Muscle of arm (tissue), 12 donors: ENCODE results near the gene GSTM3. TPM values are rescaled to one million over a fixed set of nuclear protein-coding genes. Genes with fewer than 3 reads are reported as not detected.
"Not testable (repeated sequence)": the region's sequence is repeated elsewhere in the genome, so short reads cannot be mapped to it uniquely, and the experiment has no call there.

Source experiments
- DNase-seq: peaks from one replicate; pipeline ENCODE4 v3.0.0-alpha.2; 2013
- polyA plus RNA-seq, 12 donors: library from polyadenylated mRNA; unstranded; fragments of 120-200 nt; gene quantifications; one replicate each; pipeline ENCODE4 v1.2.1, GENCODE V29; 2013; ENCODE audit not compliant: insufficient read length in 12 of 12

The GSTM3 gene
- polyA plus RNA-seq, 12 donors = 17.8 to 60.4 (median 38.3) TPM; not detected in 1

DNA sequence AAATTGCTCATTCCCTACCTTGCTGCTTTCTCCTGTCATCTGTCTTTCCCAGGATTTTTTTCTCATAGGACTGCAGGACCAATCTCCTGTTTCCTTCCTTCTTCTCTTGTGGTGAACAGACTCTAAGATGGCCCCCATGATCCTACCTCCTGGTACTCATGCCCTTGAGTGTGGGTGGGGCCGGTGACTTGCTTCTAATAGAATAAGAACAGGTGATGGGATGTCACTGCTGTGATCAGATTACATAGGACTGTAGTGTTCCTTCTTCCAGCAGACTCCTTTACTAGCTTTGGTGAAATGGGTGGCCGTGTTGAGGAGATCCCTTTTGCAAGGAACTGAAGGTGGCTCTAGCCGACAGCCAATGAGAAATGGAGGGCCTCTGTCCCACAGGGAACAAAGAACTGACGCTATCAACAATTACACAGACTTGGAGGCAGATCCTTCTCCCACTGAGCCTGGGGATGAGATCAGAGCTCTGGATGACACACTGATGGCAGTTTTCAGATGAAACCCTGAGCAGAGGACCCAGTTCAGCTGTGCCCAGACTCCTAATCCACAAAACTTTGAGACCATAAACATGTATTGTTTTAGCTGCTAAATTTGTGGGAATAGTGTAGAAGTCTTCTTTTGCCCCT lies 7.5 kb downstream of the GSTM3 start:
- DNase-seq = no peak

- no peak for DNase-seq
These were observed 8.4 kb downstream of the GSTM3 start for GRCh38 chr1:109732390-109732881.

- no peak for DNase-seq
These were observed 10.2 kb downstream of the GSTM3 start for GRCh38 chr1:109730666-109731065.

- no peak for DNase-seq
These were observed 12.0 kb downstream of the GSTM3 start for GRCh38 chr1:109728870-109729269.

DNA sequence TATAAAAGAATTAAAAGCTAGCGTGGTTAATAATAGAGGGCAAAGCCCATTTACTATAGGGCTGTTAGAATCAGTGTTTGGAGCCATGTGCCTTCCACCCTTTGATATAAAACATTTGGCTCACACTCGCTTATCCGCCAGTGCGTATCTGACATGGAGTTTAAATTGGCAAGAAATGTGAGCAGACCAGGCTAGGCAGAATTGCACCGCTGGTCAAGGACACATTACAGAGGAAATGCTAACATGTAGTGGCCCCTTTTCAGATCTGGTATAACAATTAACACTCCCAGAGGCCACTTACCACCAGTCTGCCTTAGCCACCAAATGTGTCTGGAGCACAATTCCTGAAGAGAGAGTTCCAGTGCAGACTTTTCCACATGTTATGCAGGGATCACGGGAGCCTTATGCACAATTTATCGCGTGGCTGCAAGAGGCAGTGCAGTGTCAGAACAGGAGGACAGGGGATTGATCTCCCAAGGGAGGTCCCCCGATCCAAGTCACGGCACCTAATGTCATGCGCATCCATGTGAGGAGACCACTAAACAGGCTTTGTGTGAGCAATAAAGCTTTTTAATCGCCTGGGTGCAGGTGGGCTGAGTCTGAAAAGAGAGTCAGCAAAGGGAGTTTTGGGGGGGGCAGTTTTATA lies 14.0 kb downstream of the GSTM3 start:
- DNase-seq = no peak

GRCh38 chr1:109726007-109726406 lies 14.8 kb downstream of the GSTM3 start:
- DNase-seq = no peak

GRCh38 chr1:109725510-109725909 lies 15.3 kb downstream of the GSTM3 start:
- DNase-seq = no peak

GRCh38 chr1:109724933-109725332 lies 15.9 kb downstream of the GSTM3 start:
- DNase-seq = no peak

GRCh38 chr1:109722908-109723691 lies 17.7 kb downstream of the GSTM3 start:
- DNase-seq = no peak

DNA sequence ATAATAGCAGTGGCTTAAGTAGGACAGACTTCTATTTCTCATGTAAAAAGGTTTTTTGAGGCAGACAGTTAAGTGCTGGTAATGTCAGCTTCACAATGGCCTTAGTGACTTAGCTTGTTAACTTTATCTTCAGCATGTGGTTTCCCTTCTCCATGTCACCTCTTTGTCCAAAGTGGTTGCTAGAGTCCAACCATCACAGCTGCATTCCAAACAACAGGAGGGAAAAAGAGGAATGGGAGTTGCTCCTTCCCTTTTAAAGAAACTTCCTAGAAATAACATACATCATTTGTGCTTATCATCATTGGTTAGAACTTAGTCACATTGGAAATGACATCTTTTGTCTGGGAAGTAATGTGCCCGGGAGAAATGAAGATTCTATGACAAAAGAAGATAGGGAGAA lies 18.9 kb downstream of the GSTM3 start:
- no peak for DNase-seq

- no peak for DNase-seq
These were observed 19.8 kb downstream of the GSTM3 start for GRCh38 chr1:109721042-109721441.

DNA sequence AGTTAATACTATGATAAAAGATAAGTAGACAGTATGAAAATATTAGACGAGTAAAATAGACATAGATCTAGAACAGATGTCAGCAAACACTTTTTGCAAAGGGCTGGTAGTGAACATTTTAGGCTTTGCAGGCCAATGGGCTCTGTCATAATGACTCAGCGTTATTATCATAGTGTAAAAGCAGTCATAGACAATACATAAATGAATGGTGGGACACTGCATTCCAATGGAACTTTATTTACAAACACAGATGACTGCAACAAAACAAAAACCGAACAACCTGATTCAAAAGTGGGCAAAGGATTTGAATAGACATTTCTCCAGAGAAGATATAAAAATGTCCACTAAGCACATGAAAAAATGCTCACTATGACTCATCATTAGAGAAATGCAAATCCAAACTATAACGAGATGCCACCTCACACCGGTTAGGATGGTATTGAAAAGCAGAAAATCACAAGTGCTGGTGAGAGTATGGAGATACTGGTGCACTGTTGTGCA lies 21.5 kb downstream of the GSTM3 start:
- no peak for DNase-seq

- DNase-seq = no peak
These were observed 22.3 kb downstream of the GSTM3 start for GRCh38 chr1:109718495-109718894.

DNA sequence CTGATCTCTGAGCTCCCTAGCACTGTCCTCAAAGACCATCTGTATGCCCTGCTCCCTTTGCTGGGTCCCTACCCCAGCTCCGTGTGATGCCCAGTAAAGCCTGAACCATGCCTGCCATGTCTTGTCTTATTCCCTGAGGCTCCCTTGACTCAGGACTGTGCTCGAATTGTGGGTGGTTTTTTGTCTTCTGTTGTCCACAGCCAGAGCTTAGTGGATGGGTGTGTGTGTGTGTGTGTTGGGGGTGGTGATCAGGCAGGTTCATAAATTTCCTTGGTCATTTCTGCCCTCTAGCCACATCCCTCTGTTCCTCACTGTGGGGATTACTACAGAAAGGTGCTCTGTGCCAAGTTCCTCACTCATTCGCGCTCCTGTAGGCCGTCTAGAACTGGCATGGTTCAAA lies 23.1 kb downstream of the GSTM3 start:
- no peak for DNase-seq

GRCh38 chr1:109716570-109717090 lies 24.2 kb downstream of the GSTM3 start:
- no peak for DNase-seq

DNA sequence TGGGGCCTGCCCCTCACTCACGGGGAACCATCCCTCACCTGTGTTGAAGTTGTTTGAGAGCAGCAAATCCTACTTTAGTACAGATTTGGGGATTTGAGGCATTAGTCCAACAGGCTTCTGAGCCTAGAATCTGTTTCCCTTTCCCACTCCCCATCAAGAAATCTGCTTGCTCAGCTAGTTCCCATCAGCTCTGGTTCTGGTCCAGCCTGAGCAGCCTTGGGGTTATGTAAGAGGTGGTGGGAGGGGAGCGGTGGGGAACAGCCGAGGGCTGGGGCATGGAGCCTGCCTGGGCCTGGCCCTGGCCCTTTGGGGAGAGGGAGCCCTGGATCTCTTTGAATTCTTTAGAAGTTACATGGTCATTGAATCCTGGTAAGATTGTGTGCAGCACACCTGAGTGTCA lies 24.7 kb downstream of the GSTM3 start:
- no peak for DNase-seq

DNA sequence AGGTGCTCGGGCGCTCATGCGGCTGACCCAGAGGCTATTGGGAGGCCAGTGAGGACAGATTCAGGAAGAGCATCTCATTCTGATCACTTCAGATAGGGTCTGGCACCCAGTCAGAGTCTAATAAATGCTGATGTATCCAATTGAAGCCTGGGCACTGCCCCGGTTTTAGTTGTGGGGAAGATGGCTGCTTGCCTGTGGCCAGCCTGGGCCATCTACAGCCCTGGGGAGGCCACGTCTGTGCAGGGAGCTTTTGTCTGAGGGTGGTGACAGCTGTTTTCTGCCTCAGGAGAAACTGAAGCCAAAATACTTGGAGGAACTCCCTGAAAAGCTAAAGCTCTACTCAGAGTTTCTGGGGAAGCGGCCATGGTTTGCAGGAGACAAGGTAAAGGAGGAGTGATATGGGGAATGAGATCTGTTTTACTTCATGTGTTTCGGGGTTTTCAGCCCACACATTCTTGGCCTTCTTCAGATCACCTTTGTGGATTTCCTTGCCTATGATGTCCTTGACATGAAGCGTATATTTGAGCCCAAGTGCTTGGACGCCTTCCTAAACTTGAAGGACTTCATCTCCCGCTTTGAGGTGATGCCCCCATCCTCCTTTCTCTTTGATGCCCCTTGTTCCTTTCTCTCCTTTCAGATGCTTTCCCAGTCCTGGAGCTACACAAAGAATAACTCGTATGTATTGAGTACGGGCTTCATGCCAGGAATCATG lies 26.0 kb downstream of the GSTM3 start:
- DNase-seq = no peak

GRCh38 chr1:109713636-109714035 lies 27.2 kb downstream of the GSTM3 start:
- DNase-seq = no peak

- DNase-seq = no peak
These were observed 28.4 kb downstream of the GSTM3 start for GRCh38 chr1:109712321-109712864.

- peak; percentile 54 for DNase-seq
These were observed 29.1 kb downstream of the GSTM3 start, which contains the start of gene GSTM5 for GRCh38 chr1:109711593-109712320. GSTM5 (plus strand) TSS chr1:109712251; CDS start chr1:109712313, 62 bp downstream.

DNA sequence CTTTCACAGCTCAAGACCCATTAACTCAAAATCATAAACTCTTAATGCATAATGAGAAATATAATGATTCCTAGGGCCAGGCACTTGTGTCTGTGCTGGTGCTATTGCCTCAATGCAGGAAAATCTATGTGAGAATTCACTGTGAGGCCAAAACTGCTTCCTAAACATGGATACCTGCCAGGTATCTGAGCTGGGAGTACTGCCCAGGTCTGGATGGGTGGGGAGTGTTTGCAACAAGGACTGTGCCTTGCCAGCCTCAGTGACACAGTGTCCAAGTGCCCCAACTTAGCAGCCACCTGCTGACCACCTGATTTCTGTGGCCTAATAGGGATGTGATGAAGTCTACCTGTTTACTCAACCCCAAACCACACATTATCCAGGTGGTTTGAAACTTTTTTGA lies 31.0 kb downstream of the GSTM3 start:
- not testable (repeated sequence) for DNase-seq
